CD1c-positive myeloid dendritic cell (primary cell): ENCODE results near the gene ST6GALNAC6.
"Not testable (repeated sequence)": the region's sequence is repeated elsewhere in the genome, so short reads cannot be mapped to it uniquely, and the experiment has no call there.

Source experiments
- DNase-seq: peaks from one replicate; pipeline ENCODE4 v3.0.0-alpha.2; 2016; ENCODE audit errors: extremely low spot score

Gene ST6GALNAC6

GRCh38 chr9:127893392-127893791 is 6.0 kb downstream of the ST6GALNAC6 start:
- no peak for DNase-seq

GRCh38 chr9:127892831-127893230 is 6.6 kb downstream of the ST6GALNAC6 start:
- no peak for DNase-seq

GRCh38 chr9:127890053-127890452 is 9.3 kb downstream of the ST6GALNAC6 start:
- no peak for DNase-seq

- no peak for DNase-seq
These were observed 11.6 kb downstream of the ST6GALNAC6 start for GRCh38 chr9:127887792-127888191.

GRCh38 chr9:127886401-127886972 is 12.9 kb downstream of the ST6GALNAC6 start:
- DNase-seq, result no peak

- DNase-seq, result no peak
These were observed 13.7 kb downstream of the ST6GALNAC6 start for GRCh38 chr9:127885508-127886281.

- no peak for DNase-seq
These were observed 14.4 kb downstream of the ST6GALNAC6 start for GRCh38 chr9:127884976-127885490.

GRCh38 chr9:127884427-127884911 is 14.9 kb downstream of the ST6GALNAC6 start:
- no peak for DNase-seq

GRCh38 chr9:127883959-127884358 is 15.4 kb downstream of the ST6GALNAC6 start:
- no peak for DNase-seq

GRCh38 chr9:127881715-127882114 is 17.7 kb downstream of the ST6GALNAC6 start:
- DNase-seq, result not testable (repeated sequence)

GRCh38 chr9:127880143-127880542 is 19.3 kb downstream of the ST6GALNAC6 start:
- DNase-seq, result no peak

- no peak for DNase-seq
These were observed 20.6 kb downstream of the ST6GALNAC6 start for GRCh38 chr9:127878652-127879390.

- no peak for DNase-seq
These were observed 21.3 kb downstream of the ST6GALNAC6 start for GRCh38 chr9:127878001-127878651.

GRCh38 chr9:127877566-127877998 is 21.8 kb downstream of the ST6GALNAC6 start, which contains the start of gene AK1:
TSS of gene AK1 (minus strand) at chr9:127877675. CDS start at chr9:127874617, 3,058 bp downstream.
- no peak for DNase-seq

GRCh38 chr9:127876764-127877562 is 22.4 kb downstream of the ST6GALNAC6 start:
- DNase-seq, result no peak

GRCh38 chr9:127876026-127876763 is 23.2 kb downstream of the ST6GALNAC6 start:
- no peak for DNase-seq

- no peak for DNase-seq
These were observed 24.0 kb downstream of the ST6GALNAC6 start for GRCh38 chr9:127875306-127875966.

- DNase-seq, result no peak
These were observed 24.8 kb downstream of the ST6GALNAC6 start for GRCh38 chr9:127874301-127875221.
